OCI-M2 (cell line): ENCODE data around the gene STXBP6.

Experiments
- DNase-seq: peaks from one replicate; lab custom pipeline; 2025; ENCODE audit not compliant: unreplicated experiment; lab: John Stamatoyannopoulos, UW

Gene STXBP6

GRCh38 chr14:25019892-25020291 is 30.1 kb downstream of the STXBP6 start:
- no peak for DNase-seq

- no peak for DNase-seq
Measured at GRCh38 chr14:25017562-25017961, 32.4 kb downstream of the STXBP6 start.

- DNase-seq: no peak
Measured at GRCh38 chr14:25015761-25016160, 34.2 kb downstream of the STXBP6 start.

GRCh38 chr14:25014440-25014839 is 35.5 kb downstream of the STXBP6 start:
- no peak for DNase-seq

- no peak for DNase-seq
Measured at GRCh38 chr14:25011095-25011494, 38.9 kb downstream of the STXBP6 start.

GRCh38 chr14:25010471-25010870 is 39.5 kb downstream of the STXBP6 start:
- DNase-seq: no peak

GRCh38 chr14:25009891-25010290 is 40.1 kb downstream of the STXBP6 start:
- DNase-seq: no peak

- no peak for DNase-seq
Measured at GRCh38 chr14:25007832-25008231, 42.1 kb downstream of the STXBP6 start.

- no peak for DNase-seq
Measured at GRCh38 chr14:25006961-25007795, 42.8 kb downstream of the STXBP6 start.

GRCh38 chr14:25006031-25006430 is 43.9 kb downstream of the STXBP6 start:
- no peak for DNase-seq

GRCh38 chr14:25004389-25004809 is 45.5 kb downstream of the STXBP6 start:
- no peak for DNase-seq

GRCh38 chr14:25003537-25003936 is 46.4 kb downstream of the STXBP6 start:
- DNase-seq: no peak

GRCh38 chr14:25001601-25002000 is 48.3 kb downstream of the STXBP6 start:
- DNase-seq: no peak

GRCh38 chr14:25001156-25001555 is 48.8 kb downstream of the STXBP6 start:
- no peak for DNase-seq

- DNase-seq: no peak
Measured at GRCh38 chr14:24999157-24999556, 50.8 kb downstream of the STXBP6 start.

GRCh38 chr14:24996930-24997725 is 52.8 kb downstream of the STXBP6 start:
- DNase-seq: no peak

GRCh38 chr14:24995016-24995415 is 54.9 kb downstream of the STXBP6 start:
- no peak for DNase-seq

- no peak for DNase-seq
Measured at GRCh38 chr14:24993631-24994030, 56.3 kb downstream of the STXBP6 start.

- no peak for DNase-seq
Measured at GRCh38 chr14:24992624-24993360, 57.2 kb downstream of the STXBP6 start.

- no peak for DNase-seq
Measured at GRCh38 chr14:24991821-24992220, 58.1 kb downstream of the STXBP6 start.

- no peak for DNase-seq
Measured at GRCh38 chr14:24991288-24991687, 58.7 kb downstream of the STXBP6 start.
